GM18951 (cell line): Measurements from ENCODE around the gene SPINK4.

Experiments
- POLR2A ChIP-seq: IDR thresholded peaks from 4 replicates; pipeline ENCODE4 v1.6.1; 2011; ENCODE audit warnings: mild to moderate bottlenecking; ENCODE audit not compliant: insufficient read length, insufficient read depth; ENCODE audit errors: extremely low read depth
- in situ Hi-C: fragments of 300-500 bp; cut with MboI; formaldehyde crosslinking; loops from one replicate; pipeline ENCODE4 v1.12.0; 2022; ENCODE audit warnings: low sequenced_read_pairs, mixed read lengths, inconsistent platforms; ENCODE audit not compliant: unreplicated experiment

Gene SPINK4

DNA sequence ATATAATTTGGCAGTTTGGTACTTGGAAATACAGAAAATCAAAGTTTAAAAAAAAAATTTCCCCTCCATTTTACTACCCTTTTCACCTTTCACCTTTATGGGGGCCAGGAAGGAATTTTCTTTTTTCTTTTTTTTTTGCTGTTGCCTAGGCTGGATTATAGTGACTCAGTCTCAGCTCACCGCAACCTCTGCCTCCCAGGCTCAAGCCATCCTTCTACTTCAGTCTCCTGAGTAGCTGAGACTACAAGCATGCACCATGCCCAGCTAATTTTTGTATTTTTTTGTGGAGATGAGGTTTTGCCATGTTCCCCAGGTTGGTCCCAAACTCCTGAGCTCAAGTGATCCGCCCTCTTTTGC, 34.0 kb downstream of the SPINK4 start:
- TF ChIP-seq POLR2A: no peak
- in situ Hi-C loops: no loop called here

DNA sequence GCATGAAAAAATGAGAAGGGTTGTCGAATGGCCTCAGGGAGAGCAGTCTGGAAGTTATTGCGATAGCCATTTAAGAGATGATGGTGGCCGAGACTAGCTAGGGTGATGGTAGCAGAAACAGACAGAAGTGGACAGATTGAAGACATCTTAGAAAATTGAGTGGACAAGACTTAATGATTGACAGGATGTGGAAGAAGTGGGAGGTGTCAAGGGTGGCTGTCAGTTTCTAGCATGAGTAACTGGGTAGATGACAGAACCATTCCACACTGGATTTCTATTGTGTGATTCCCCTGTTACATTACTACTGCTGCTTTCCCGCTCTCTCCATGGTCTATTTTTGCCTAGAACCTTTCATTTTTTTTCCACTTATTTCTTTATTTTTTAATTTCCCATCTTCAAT, 37.5 kb downstream of the SPINK4 start:
- in situ Hi-C loops: no loop called here
- TF ChIP-seq POLR2A: no peak

DNA sequence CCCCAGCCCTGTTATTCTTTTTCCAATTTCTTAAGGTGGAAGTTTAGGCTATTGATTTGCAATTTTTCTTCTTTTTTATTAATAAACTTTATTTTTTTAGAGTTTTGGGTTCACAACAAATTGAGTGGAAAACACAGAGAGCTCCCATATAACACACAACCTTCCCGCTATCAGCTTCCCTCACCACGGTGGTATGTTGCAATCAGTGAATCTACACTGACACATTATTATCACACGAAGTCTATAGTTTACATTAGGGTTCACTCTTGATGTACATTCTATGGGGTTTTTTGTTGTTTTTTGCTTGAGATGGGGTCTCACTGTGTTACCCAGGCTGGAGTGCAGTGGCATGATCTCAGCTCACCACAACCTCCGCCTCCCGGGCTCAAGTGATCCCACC, 45.5 kb downstream of the SPINK4 start:
- TF ChIP-seq POLR2A: no peak
- in situ Hi-C loops: no loop called here

DNA sequence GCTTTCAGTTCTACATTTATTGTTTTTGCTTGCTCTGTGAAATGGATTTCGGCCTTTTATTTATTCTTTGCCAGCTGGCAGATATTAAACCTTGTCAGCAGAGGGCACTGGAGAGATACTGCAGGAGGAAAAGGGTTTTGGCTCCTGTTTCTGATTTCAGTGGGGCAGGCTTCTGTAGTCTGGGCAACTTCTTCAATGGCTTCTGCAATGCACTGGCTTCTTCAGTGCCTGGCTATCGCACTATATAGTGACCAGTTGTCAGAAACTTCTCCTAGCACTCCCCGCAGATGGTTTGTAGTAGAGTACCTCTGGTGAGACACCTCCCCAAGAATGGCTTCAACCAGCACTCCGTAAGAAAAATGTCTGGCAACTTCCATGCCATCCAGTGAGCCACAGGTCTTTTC, 47.1 kb downstream of the SPINK4 start:
- in situ Hi-C loops: no loop called here
- TF ChIP-seq POLR2A: no peak

- in situ Hi-C loops: no loop called here
Measured at GRCh38 chr9:33288235-33288634, 48.3 kb downstream of the SPINK4 start.

GRCh38 chr9:33288828-33289483, 49.0 kb downstream of the SPINK4 start:
- no peak for TF ChIP-seq POLR2A
- in situ Hi-C loops: no loop called here

More at GRCh38 chr9:33288235-33288634, 48.3 kb downstream of the SPINK4 start:
- no peak for TF ChIP-seq POLR2A

DNA sequence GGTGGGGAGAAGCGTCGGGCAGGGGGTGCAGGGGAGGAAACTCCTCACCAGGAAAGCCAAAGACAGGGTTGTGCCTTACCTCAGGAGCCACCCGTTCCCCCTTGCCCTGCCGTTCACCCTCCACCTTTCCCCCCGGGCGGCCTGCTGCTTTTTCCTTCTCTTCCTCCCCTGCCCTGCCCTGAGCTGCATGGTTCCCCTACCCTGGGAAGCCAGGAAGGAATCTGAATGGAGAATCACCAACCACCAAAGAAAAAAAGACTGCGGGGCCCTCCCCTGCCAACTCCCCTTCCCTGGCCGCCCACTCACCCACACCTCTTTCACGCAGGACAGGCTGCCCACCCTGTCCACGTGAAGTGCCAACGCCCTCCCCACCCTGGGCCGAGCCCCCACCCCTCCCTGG, 49.5 kb downstream of the SPINK4 start:
- TF ChIP-seq POLR2A: no peak
- in situ Hi-C loops: no loop called here

DNA sequence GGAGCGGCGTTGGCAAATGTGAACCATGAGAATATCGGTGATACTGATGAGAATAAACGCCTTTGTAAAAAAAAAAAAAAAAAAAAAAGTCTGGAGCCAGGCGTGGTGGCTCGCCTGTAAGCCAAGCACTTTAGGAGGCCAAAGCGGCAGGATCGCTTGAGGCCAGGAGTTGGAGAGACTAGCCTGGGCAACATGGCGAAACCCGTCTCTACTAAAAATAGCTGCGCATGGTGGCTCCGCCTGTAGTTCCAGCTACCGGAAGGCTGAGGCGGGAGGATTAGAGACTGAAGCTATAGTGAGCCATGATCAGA, 49.9 kb downstream of the SPINK4 start:
- in situ Hi-C loops: no loop called here
- no peak for TF ChIP-seq POLR2A

- in situ Hi-C loops: no loop called here
- peak; percentile 95 for TF ChIP-seq POLR2A
Measured at GRCh38 chr9:33290247-33291030, 50.5 kb downstream of the SPINK4 start, which contains the start of gene NFX1. NFX1 (plus strand) TSS chr9:33290516; CDS start chr9:33290573, 57 bp downstream.

DNA sequence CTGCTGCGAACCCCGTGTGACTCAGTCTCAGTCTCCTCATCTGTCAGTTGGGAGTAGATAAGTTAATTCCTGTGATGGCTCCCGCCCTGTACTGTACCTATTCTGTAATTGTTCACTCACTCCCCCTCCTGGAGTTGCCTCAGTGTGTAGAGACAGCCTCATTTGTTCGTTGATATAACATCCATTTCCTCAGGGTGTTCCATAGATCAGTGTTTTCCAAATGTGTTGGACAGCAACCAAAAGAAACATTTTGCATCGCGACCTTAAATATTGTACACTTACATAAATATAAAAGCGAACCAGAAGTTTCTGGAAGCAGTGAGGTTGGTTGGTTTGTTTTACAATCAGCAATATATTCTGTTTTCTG, 51.0 kb downstream of the SPINK4 start:
- no peak for TF ChIP-seq POLR2A
- in situ Hi-C loops: no loop called here

GRCh38 chr9:33291901-33292300, 51.9 kb downstream of the SPINK4 start:
- no peak for TF ChIP-seq POLR2A
- in situ Hi-C loops: no loop called here

GRCh38 chr9:33293782-33294181, 53.8 kb downstream of the SPINK4 start:
- in situ Hi-C loops: no loop called here

GRCh38 chr9:33294670-33295432, 54.9 kb downstream of the SPINK4 start:
- no peak for TF ChIP-seq POLR2A
- in situ Hi-C loops: no loop called here

More at GRCh38 chr9:33293782-33294181, 53.8 kb downstream of the SPINK4 start:
- TF ChIP-seq POLR2A: no peak
